BE2C (cell line): ENCODE measurements around the gene GATD1.

Experiments used
- DNase-seq: peaks from one replicate; pipeline ENCODE4 v3.0.0-alpha.2; 2020
- H3K27me3 ChIP-seq: fragments of 250-450 bp; sonication (Bioruptor Pico); 2 replicates; pipeline ENCODE4 v1.5.1; 2020; ENCODE audit warnings: mild to moderate bottlenecking
- H3K36me3 ChIP-seq: fragments of 250-450 bp; sonication (Bioruptor Pico); 2 replicates; pipeline ENCODE4 v1.5.1; 2020; ENCODE audit warnings: mild to moderate bottlenecking
- H3K4me1 ChIP-seq: fragments of 250-450 bp; sonication (Bioruptor Pico); 2 replicates; pipeline ENCODE4 v1.5.1; 2020
- H3K4me3 ChIP-seq: 2 replicates; pipeline ENCODE4 v1.5.1; 2011; ENCODE audit warnings: low read depth, low read length
- H3K9me3 ChIP-seq: fragments of 250-450 bp; sonication (Bioruptor Pico); 2 replicates; pipeline ENCODE4 v1.5.1; 2020
- TF ChIP-seq, protein P1 (sequence below): IDR thresholded peaks from 2 replicates; pipeline ENCODE4 v1.5.1; 2012; ENCODE audit warnings: mild to moderate bottlenecking, low read depth, low read length

The GATD1 gene

DNA sequence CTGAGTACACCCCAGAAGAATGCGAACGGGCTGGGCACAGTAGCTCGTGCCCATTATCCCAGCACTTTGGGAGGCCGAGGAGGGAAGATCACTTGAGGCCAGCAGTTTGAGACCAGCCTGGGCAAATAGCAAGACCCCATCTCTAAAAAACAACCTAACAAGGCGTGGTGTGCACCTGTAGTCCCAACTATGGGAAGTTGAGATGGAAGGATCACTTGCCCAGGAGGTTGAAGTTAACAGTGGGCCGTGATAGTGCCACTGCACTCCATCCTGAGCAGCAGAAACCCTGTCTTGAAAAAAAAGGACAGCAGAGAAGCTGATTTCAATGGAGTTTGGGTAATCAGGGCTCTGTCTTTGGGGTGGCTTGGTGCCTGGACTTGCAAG lies 35.8 kb upstream of the GATD1 start:
- no peak for DNase-seq
- Histone ChIP-seq H3K36me3 (peaks cover 29% of the 10 kb centered on the region), H3K4me1 (peaks cover 2% of the 10 kb centered on the region; the same call in 1 of the 2 replicates), H3K27me3 (no peaks in the 10 kb centered on the region), H3K4me3 (no peak overlapping the region), H3K9me3 (no peaks in the 10 kb centered on the region)
- TF ChIP-seq, protein P1, sequence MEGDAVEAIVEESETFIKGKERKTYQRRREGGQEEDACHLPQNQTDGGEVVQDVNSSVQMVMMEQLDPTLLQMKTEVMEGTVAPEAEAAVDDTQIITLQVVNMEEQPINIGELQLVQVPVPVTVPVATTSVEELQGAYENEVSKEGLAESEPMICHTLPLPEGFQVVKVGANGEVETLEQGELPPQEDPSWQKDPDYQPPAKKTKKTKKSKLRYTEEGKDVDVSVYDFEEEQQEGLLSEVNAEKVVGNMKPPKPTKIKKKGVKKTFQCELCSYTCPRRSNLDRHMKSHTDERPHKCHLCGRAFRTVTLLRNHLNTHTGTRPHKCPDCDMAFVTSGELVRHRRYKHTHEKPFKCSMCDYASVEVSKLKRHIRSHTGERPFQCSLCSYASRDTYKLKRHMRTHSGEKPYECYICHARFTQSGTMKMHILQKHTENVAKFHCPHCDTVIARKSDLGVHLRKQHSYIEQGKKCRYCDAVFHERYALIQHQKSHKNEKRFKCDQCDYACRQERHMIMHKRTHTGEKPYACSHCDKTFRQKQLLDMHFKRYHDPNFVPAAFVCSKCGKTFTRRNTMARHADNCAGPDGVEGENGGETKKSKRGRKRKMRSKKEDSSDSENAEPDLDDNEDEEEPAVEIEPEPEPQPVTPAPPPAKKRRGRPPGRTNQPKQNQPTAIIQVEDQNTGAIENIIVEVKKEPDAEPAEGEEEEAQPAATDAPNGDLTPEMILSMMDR = no peak

DNA sequence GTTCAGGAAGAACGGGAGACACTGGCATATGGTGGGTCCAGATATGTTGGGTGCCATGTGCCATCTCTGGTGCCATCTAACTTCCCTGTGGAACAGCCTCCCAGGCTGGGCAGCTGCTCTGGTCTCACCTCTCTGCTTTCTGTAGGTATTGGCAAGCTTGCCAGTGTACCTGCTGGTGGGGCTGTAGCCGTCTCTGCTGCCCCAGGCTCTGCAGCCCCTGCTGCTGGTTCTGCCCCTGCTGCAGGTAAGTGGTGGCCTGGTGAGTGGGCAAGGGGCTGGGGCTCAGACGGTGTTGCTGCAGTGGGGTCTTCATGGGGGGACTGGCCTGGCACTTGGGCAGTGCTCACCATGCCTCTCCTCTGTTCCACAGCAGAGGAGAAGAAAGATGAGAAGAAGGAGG lies 35.1 kb upstream of the GATD1 start:
- TF ChIP-seq, protein P1 = no peak
- no peaks in the 10 kb centered on the region for H3K27me3 ChIP-seq
- peaks cover 29% of the 10 kb centered on the region for H3K36me3 ChIP-seq
- no peak overlapping the region for H3K4me3 ChIP-seq
- H3K4me1 ChIP-seq = peaks cover 2% of the 10 kb centered on the region; the same call in 1 of the 2 replicates
- no peak for DNase-seq
- no peaks in the 10 kb centered on the region for H3K9me3 ChIP-seq

DNA sequence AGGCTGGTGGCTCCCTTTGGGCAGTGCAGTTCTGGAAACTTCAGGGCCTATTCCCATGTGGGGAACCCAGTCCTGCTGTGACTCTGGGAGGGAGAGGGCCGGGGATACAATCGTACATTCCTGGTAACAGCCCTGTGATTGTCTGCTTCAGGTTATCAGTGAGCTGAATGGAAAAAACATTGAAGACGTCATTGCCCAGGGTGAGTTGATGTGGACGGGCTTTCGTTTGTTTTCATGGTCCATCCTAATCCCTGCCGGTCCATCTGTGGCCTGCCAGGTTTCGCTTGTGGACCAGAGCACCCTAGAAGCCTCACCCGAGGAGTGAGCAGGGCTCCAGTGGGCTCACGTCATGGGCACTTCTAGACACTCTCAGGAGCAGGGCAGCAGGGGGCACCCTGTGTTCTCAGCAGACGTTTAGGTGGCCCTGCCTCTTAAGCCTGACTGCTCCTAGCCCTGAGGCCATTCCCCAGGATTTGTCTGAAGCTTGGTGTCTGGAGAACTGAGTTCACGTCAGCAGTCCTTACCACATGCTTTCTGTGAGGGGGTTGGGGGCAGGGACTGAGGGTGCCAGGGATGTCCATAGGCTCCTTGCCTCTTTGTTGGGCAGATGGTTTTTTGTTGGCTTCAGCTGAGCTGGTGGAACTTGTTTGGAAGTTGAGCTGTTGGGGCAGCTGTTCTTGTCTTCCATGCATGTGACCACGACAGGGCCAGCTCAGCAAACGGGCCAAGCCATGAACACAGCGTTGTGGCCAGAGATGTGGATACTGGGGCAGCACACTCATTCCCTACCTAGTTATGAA lies 34.4 kb upstream of the GATD1 start:
- no peak for DNase-seq
- Histone ChIP-seq H3K27me3 (no peaks in the 10 kb centered on the region), H3K4me3 (peak overlapping the region; percentile 81), H3K9me3 (no peaks in the 10 kb centered on the region), H3K4me1 (peaks cover 2% of the 10 kb centered on the region; the same call in 1 of the 2 replicates), H3K36me3 (peaks cover 29% of the 10 kb centered on the region)
- TF ChIP-seq, protein P1 = no peak

DNA sequence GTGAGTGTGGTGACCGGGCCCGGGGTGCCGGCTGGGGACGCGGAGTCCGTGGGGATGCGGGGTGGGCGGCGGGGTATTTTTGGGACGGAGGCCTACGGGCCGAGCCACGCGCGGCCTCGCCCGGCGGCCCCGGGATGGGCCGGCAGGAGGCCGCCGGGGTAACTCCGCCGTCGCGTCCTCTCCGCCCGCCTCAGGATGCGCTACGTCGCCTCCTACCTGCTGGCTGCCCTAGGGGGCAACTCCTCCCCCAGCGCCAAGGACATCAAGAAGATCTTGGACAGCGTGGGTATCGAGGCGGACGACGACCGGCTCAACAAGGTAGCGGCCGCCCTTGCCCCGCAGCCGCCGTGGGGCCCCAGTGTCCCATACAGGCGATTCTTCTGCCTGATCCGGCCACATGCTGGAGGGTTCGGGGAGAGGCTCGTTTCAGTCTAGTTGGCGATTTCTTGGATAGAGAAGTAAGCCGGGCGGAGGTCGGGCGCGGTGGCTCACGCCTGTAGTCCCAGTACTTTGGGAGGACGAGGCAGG lies 32.8 kb upstream of the GATD1 start:
- H3K4me1 ChIP-seq = peaks cover 2% of the 10 kb centered on the region; the same call in 1 of the 2 replicates
- no peaks in the 10 kb centered on the region for H3K9me3 ChIP-seq
- H3K27me3 ChIP-seq = no peaks in the 10 kb centered on the region
- H3K4me3 ChIP-seq = peak overlapping the region; percentile 81
- TF ChIP-seq, protein P1 = no peak
- DNase-seq = no peak
- H3K36me3 ChIP-seq = peaks cover 29% of the 10 kb centered on the region

DNA sequence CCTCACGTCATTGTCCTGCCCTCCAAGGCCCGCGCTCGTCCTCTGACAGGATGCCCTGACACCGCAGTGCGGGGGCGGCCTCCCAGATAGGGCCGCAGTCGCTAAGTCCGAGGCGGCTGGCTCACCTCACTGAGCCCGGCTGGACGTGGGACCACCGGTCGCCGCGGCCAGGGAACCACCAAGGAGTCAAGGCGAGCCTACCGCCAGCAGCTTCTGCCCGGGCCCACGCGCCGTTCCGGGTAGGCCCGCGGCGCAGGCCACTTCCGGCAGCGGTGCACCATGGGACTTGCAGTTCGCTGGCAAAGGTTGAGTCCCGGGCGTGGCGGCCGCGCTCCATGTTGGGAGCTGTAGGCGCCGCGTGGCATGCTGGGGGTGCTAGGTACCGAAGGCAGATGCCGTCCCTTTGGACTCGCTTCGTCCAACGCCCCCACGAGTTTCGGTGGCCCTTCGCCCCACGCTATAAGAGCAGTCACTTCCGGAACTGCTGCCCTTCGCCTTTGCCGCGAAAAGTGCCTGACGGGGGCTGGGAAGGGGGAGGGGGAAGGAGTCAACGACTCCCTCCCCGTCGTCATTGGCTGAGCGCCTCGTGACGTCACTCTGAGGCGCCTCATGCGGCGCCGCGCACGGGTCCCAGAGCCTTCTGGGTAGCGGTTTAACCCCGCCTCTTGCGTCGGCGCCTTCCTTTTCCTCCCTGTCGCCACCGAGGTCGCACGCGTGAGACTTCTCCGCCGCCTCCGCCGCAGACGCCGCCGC lies 32.2 kb upstream of the GATD1 start, which contains the start of gene RPLP2:
RPLP2 (plus strand) TSS at position 681 of the 753 bp plus-strand sequence. CDS start 268 bp downstream, outside the sequence.
- DNase-seq = peak; percentile 92
- Histone ChIP-seq H3K36me3 (peaks cover 29% of the 10 kb centered on the region), H3K9me3 (no peaks in the 10 kb centered on the region), H3K4me3 (peak within 1 kb of the TSS; percentile 81), H3K4me1 (peaks cover 5% of the 10 kb centered on the region), H3K27me3 (no peaks in the 10 kb centered on the region)
- TF ChIP-seq, protein P1 = no peak
